ENCODE measurements around the gene ODF2.

ODF2 gene

DNA sequence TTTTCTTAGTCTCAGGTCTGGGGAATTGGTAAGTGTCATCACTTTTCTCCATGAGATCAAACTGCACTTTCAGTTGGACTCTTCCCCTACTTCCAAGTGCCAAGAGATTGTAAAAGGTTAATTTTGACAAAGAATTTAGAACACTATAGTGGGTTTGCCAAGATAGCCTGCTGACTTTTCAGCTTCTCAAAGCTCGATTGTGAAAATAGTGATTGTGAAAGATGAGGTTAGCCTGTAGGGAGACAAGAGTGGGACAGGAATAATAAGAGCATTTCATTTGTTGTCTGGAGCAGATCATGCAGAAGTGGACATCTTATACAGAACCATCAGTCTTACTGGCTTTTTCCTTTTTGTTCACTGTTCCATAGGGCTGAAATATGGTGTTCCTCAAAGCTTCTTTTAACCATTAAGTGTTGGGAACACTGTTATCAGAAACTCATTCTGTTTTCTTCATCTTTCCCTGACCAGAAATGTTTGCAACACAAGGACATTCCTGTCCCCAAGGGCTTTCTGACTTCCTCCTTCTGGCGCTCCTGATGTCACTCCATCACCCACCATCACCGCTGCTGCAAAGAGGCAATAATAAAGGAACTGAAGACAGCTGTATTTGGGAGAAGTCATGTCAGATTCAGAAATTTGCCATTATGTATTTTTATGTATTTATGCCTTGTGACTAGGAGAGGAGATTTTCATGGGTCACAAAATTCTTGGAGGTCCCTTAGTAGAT, 85.0 kb downstream of the ODF2 start:
- no peak for DNase-seq

DNA sequence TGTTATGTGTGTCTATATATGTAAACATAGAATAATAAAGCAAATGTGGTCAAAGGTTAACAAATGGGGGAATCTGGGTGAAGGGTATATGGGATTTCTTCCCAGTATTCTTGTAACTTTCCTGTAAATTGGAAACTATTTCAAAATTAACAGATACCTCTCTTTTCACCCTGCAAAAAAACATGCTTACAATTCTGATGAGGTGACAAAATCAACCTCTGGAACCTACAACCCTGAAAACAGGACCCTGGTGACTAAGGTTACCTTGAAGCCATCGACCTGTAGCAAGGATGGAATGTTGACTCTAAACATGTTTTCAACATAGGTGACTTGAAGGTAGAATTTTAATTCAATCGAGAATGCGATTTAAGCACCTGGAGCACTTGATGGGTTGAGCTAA, 90.7 kb downstream of the ODF2 start:
- no peak for DNase-seq

- no peak for DNase-seq
These were observed 93.1 kb downstream of the ODF2 start for GRCh38 chr9:128548876-128549275.

GRCh38 chr9:128550226-128550625, 94.4 kb downstream of the ODF2 start:
- DNase-seq, result no peak

Data from NCI-H2029 (cell line).